H9 (cell line): Measurements from ENCODE around the gene SAC3D1. TPM values are rescaled to one million over a fixed set of nuclear protein-coding genes. Genes with fewer than 3 reads are reported as not detected.

Experiments used
- DNase-seq: peaks from one replicate; pipeline ENCODE4 v3.0.0-alpha.2; 2017
- H2AFZ ChIP-seq: one replicate; pipeline ENCODE4 v1.6.1; 2013; ENCODE audit warnings: mild to moderate bottlenecking, low read length, control low read depth, moderate library complexity
- H2AK5ac ChIP-seq: 2 replicates; pipeline ENCODE4 v1.6.1; 2013; ENCODE audit warnings: low read length, control low read depth, mixed read lengths; ENCODE audit not compliant: insufficient read length
- H2BK120ac ChIP-seq: one replicate; pipeline ENCODE4 v1.6.1; 2013; ENCODE audit warnings: low read depth, mild to moderate bottlenecking, low read length, control low read depth, inconsistent platforms; ENCODE audit not compliant: poor library complexity, severe bottlenecking
- H2BK12ac ChIP-seq: 2 replicates; pipeline ENCODE4 v1.6.1; 2013; ENCODE audit warnings: low read length, control low read depth, mixed read lengths, low read depth; ENCODE audit not compliant: insufficient read length
- H2BK15ac ChIP-seq: 2 replicates; pipeline ENCODE4 v1.6.1; 2013; ENCODE audit warnings: low read depth, low read length, control low read depth
- H2BK20ac ChIP-seq: one replicate; pipeline ENCODE4 v1.6.1; 2013; ENCODE audit warnings: low read depth, mild to moderate bottlenecking, low read length, control low read depth, inconsistent platforms; ENCODE audit not compliant: poor library complexity, severe bottlenecking
- H2BK5ac ChIP-seq: 2 replicates; pipeline ENCODE4 v1.6.1; 2013; ENCODE audit warnings: low read length, control low read depth, mixed read lengths; ENCODE audit not compliant: insufficient read length
- H3K14ac ChIP-seq: 2 replicates; pipeline ENCODE4 v1.6.1; 2013; ENCODE audit warnings: low read length, control low read depth; ENCODE audit not compliant: insufficient read depth
- H3K18ac ChIP-seq: 2 replicates; pipeline ENCODE4 v1.6.1; 2013; ENCODE audit warnings: low read depth, mild to moderate bottlenecking, mixed read lengths, low read length, control low read depth; ENCODE audit not compliant: insufficient read length
- H3K23ac ChIP-seq: 2 replicates; pipeline ENCODE4 v1.6.1; 2013; ENCODE audit warnings: low read length, control low read depth, mixed read lengths, low read depth; ENCODE audit not compliant: insufficient read length
- H3K23me2 ChIP-seq: 2 replicates; pipeline ENCODE4 v1.6.1; 2013; ENCODE audit warnings: low read depth, mild to moderate bottlenecking, mixed read lengths, low read length, control low read depth; ENCODE audit not compliant: insufficient read length, poor library complexity, severe bottlenecking
- H3K27ac ChIP-seq: 2 replicates; pipeline ENCODE4 v1.5.1; 2013; ENCODE audit warnings: low read length, control low read depth, mixed read lengths, low read depth; ENCODE audit not compliant: insufficient read length
- H3K27me3 ChIP-seq: 2 replicates; pipeline ENCODE4 v1.6.1; 2013; ENCODE audit warnings: low read length, control low read depth, inconsistent platforms; ENCODE audit not compliant: insufficient read depth
- H3K4ac ChIP-seq: 2 replicates; pipeline ENCODE4 v1.6.1; 2013; ENCODE audit warnings: low read depth, mild to moderate bottlenecking, control low read depth, inconsistent platforms, low read length, moderate library complexity
- H3K4me1 ChIP-seq: 2 replicates; pipeline ENCODE4 v1.6.1; 2013; ENCODE audit warnings: low read length, control low read depth, inconsistent platforms; ENCODE audit not compliant: insufficient read depth
- H3K4me2 ChIP-seq: 2 replicates; pipeline ENCODE4 v1.6.1; 2013; ENCODE audit warnings: low read length, control low read depth, mixed read lengths; ENCODE audit not compliant: insufficient read length, insufficient read depth
- H3K56ac ChIP-seq: 2 replicates; pipeline ENCODE4 v1.6.1; 2013; ENCODE audit warnings: low read depth, mild to moderate bottlenecking, mixed read lengths, low read length, control low read depth; ENCODE audit not compliant: insufficient read length
- H3K79me1 ChIP-seq: 2 replicates; pipeline ENCODE4 v1.6.1; 2013; ENCODE audit warnings: low read depth, mild to moderate bottlenecking, moderate library complexity, low read length, control low read depth, inconsistent platforms; ENCODE audit not compliant: insufficient read depth, poor library complexity, severe bottlenecking
- H3K79me2 ChIP-seq: 2 replicates; pipeline ENCODE4 v1.6.1; 2013; ENCODE audit warnings: low read length, control low read depth, inconsistent platforms; ENCODE audit not compliant: insufficient read depth
- H3K9ac ChIP-seq: 2 replicates; pipeline ENCODE4 v1.6.1; 2013; ENCODE audit warnings: low read length, control low read depth, mixed read lengths; ENCODE audit not compliant: insufficient read length; ENCODE audit errors: extremely low read depth
- H3K9me3 ChIP-seq: one replicate; pipeline ENCODE4 v1.6.1; 2013; ENCODE audit warnings: low read depth, low read length, inconsistent platforms; ENCODE audit not compliant: control insufficient read depth
- H3T11ph ChIP-seq: one replicate; pipeline ENCODE4 v1.6.1; 2013; ENCODE audit warnings: mild to moderate bottlenecking, low read length, control low read depth, inconsistent platforms
- H4K20me1 ChIP-seq: one replicate; pipeline ENCODE4 v1.6.1; 2013; ENCODE audit not compliant: control insufficient read depth, insufficient read length, insufficient read depth
- H4K5ac ChIP-seq: 2 replicates; pipeline ENCODE4 v1.6.1; 2013; ENCODE audit warnings: low read depth, mild to moderate bottlenecking, mixed read lengths, low read length, control low read depth; ENCODE audit not compliant: insufficient read length
- H4K8ac ChIP-seq: replicated peaks from 2 replicates; pipeline ENCODE4 v1.6.1; 2013; ENCODE audit warnings: low read length, control low read depth, mixed read lengths, low read depth; ENCODE audit not compliant: insufficient read length
- H4K91ac ChIP-seq: 2 replicates; pipeline ENCODE4 v1.6.1; 2013; ENCODE audit warnings: low read depth, mild to moderate bottlenecking, moderate library complexity, mixed read lengths, low read length, control low read depth; ENCODE audit not compliant: insufficient read length
- H3K27ac Mint-ChIP-seq, 3 experiments: 2 replicates in 2 of 3; 3 replicates in 1 of 3; pipeline ENCODE4 v1.8.0; 2020 to 2021; ENCODE audit warnings: mixed read lengths in 3 of 3, mild to moderate bottlenecking in 1 of 3, moderate library complexity in 1 of 3
- H3K27me3 Mint-ChIP-seq: 2 replicates; pipeline ENCODE4 v1.8.0; 2021; ENCODE audit warnings: low read depth, mild to moderate bottlenecking, moderate library complexity, mixed read lengths
- H3K36me3 Mint-ChIP-seq, 3 experiments: 2 replicates in 2 of 3; 3 replicates in 1 of 3; pipeline ENCODE4 v1.8.0; 2020 to 2021; ENCODE audit warnings: low read depth in 3 of 3, mixed read lengths in 3 of 3; ENCODE audit not compliant: insufficient read depth in 1 of 3
- H3K4me1 Mint-ChIP-seq, 2 experiments: 2 replicates each; pipeline ENCODE4 v1.8.0; 2020; ENCODE audit warnings: mixed read lengths in 2 of 2
- H3K4me3 Mint-ChIP-seq, 2 experiments: 2 replicates in 1 of 2; 3 replicates in 1 of 2; pipeline ENCODE4 v1.8.0; 2020 to 2021; ENCODE audit warnings: mild to moderate bottlenecking in 2 of 2, mixed read lengths in 2 of 2, moderate library complexity in 1 of 2
- H3K9me3 Mint-ChIP-seq, 2 experiments: 2 replicates in 1 of 2; 3 replicates in 1 of 2; pipeline ENCODE4 v1.8.0; 2020; ENCODE audit warnings: mild to moderate bottlenecking in 2 of 2, mixed read lengths in 2 of 2, moderate library complexity in 1 of 2
- whole genome bisulfite sequencing: extraction: QIAGEN DNeasy Blood & Tissue Kit; methylation state at CpG from one replicate; pipeline ENCODE4 v1.1.7; 2013; ENCODE audit warnings: missing lambda C conversion rate, low lambda C conversion rate, mixed read lengths; ENCODE audit not compliant: insufficient read length; ENCODE audit errors: extremely low coverage; 5-methylcytosine and 5-hydroxymethylcytosine counted together
- total RNA-seq: library from RNA; stranded (reverse); gene quantifications from 2 replicates; pipeline ENCODE4 v1.2.1, GENCODE V29; 2021
- TF ChIP-seq, protein P1 (sequence below): fragments of 200-600 bp; sonication (generic); conservative IDR thresholded peaks from 3 replicates; pipeline ENCODE4 v1.8.0; 2021; ENCODE audit warnings: antibody characterized with exemption, mild to moderate bottlenecking

The SAC3D1 gene
- total RNA-seq, 1 experiment from 2014 or later = 20.7 TPM

DNA sequence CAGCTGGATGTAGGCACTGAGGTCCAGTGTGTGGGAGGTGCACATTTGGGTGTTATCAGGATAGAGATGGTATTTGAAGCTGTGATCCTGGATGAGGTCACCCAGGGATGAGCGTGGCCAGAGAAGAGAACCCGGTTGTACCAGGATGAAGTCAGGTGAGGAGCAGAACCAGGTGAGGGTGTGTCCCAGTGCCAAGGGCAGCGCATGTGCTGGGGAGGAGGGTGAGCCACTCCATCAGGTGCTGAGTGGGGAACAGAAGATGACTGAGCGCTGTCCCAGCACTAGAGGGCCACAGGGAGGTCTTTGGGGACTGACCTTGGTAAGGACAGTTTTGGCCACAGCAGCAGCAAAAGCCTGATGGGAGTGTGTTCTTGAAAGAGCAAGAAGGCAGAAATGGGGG is 24.3 kb upstream of the SAC3D1 start:
- no peaks in the 10 kb centered on the region for H3K9me3 ChIP-seq
- H4K5ac ChIP-seq = no peak overlapping the region
- H2BK15ac ChIP-seq = no peak overlapping the region
- no peak overlapping the region for H2BK120ac ChIP-seq
- H3K4me3 Mint-ChIP-seq = peak overlapping the region in 1 of 2 experiments; percentile 13; a peak in 1 of 5 replicates
- DNase-seq = peak; percentile 44
- peak overlapping the region in 2 of 3 experiments; percentile 14 to 55; a peak in 3 of 7 replicates for H3K27ac Mint-ChIP-seq
- no peaks in the 10 kb centered on the region for H3K27me3 Mint-ChIP-seq
- H2AFZ ChIP-seq = no peak overlapping the region
- peaks cover 6 to 9% of the 10 kb centered on the region in 2 experiments for H3K4me1 Mint-ChIP-seq
- H4K91ac ChIP-seq = no peak overlapping the region
- H3K4me1 ChIP-seq = no peaks in the 10 kb centered on the region
- no peak overlapping the region for H3K9ac ChIP-seq
- H3K56ac ChIP-seq = no peak overlapping the region
- no peak overlapping the region for H4K8ac ChIP-seq
- H3K18ac ChIP-seq = no peak overlapping the region
- TF ChIP-seq, protein P1, sequence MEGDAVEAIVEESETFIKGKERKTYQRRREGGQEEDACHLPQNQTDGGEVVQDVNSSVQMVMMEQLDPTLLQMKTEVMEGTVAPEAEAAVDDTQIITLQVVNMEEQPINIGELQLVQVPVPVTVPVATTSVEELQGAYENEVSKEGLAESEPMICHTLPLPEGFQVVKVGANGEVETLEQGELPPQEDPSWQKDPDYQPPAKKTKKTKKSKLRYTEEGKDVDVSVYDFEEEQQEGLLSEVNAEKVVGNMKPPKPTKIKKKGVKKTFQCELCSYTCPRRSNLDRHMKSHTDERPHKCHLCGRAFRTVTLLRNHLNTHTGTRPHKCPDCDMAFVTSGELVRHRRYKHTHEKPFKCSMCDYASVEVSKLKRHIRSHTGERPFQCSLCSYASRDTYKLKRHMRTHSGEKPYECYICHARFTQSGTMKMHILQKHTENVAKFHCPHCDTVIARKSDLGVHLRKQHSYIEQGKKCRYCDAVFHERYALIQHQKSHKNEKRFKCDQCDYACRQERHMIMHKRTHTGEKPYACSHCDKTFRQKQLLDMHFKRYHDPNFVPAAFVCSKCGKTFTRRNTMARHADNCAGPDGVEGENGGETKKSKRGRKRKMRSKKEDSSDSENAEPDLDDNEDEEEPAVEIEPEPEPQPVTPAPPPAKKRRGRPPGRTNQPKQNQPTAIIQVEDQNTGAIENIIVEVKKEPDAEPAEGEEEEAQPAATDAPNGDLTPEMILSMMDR = peak; percentile 23; the same call in 1 of the 3 replicates
- H3K27me3 ChIP-seq = no peaks in the 10 kb centered on the region
- peaks cover 21 to 59% (median 44%) of the 10 kb centered on the region in 3 experiments for H3K36me3 Mint-ChIP-seq
- no peak overlapping the region for H3K27ac ChIP-seq
- H3K9me3 Mint-ChIP-seq = no peaks in the 10 kb centered on the region
- H2AK5ac ChIP-seq = no peak overlapping the region
- H3K79me2 ChIP-seq = no peaks in the 10 kb centered on the region
- H2BK20ac ChIP-seq = no peak overlapping the region
- no peak overlapping the region for H2BK12ac ChIP-seq
- H3T11ph ChIP-seq = no peak overlapping the region
- no peak overlapping the region for H3K23ac ChIP-seq
- H3K14ac ChIP-seq = no peak overlapping the region
- H4K20me1 ChIP-seq = no peaks in the 10 kb centered on the region
- no peak overlapping the region for H2BK5ac ChIP-seq
- no peak overlapping the region for H3K4ac ChIP-seq
- no peak overlapping the region for H3K4me2 ChIP-seq
- H3K23me2 ChIP-seq = peaks cover 7% of the 10 kb centered on the region
- WGBS = no CpG with 5 or more reads among the region's 4 CpGs
- peaks cover 2% of the 10 kb centered on the region for H3K79me1 ChIP-seq
